Activated B cell treated with CpG ODN at 0.5 μM for 24 hours (primary cell): ENCODE data around the gene MAD1L1. TPM values are rescaled to one million over a fixed set of nuclear protein-coding genes. Genes with fewer than 3 reads are reported as not detected.

Source experiments
- ATAC-seq: fragments of 200-7000 bp; cut with Tn5 transposase; one replicate; pipeline ENCODE4 v1.10.0; 2021; ENCODE audit warnings: low read depth, mild to moderate bottlenecking, moderate library complexity
- CTCF ChIA-PET: fragments of 350-600 bp; sonication (Branson Sonifier 250); formaldehyde crosslinking; loops from one replicate; lab custom pipeline; 2021; ENCODE audit warnings: antibody characterized with exemption; lab: Charles Lee
- POLR2A ChIA-PET: fragments of 350-600 bp; sonication (Branson Sonifier 250); formaldehyde crosslinking; loops from one replicate; lab custom pipeline; 2021; ENCODE audit warnings: antibody characterized with exemption; lab: Charles Lee
- DNase-seq: peaks from one replicate; pipeline ENCODE4 v3.0.0; 2022
- H3K27ac Mint-ChIP-seq: one replicate; pipeline ENCODE4 v1.8.0; 2020; ENCODE audit warnings: mixed read lengths
- H3K27me3 Mint-ChIP-seq: one replicate; pipeline ENCODE4 v1.8.0; 2021; ENCODE audit warnings: mixed read lengths
- H3K36me3 Mint-ChIP-seq: one replicate; pipeline ENCODE4 v1.8.0; 2021; ENCODE audit warnings: low read depth, mixed read lengths
- H3K4me1 Mint-ChIP-seq: one replicate; pipeline ENCODE4 v1.8.0; 2021; ENCODE audit warnings: mixed read lengths
- H3K4me3 Mint-ChIP-seq: one replicate; pipeline ENCODE4 v1.8.0; 2020; ENCODE audit warnings: mild to moderate bottlenecking, mixed read lengths
- H3K9me3 Mint-ChIP-seq: one replicate; pipeline ENCODE4 v1.8.0; 2020; ENCODE audit warnings: mixed read lengths
- CTCF ChIP-seq: fragments of 200-600 bp; IDR thresholded peaks from one replicate; pipeline ENCODE4 v1.8.0; 2022; ENCODE audit warnings: antibody characterized with exemption, mild to moderate bottlenecking
- intact Hi-C: fragments of 100-400 bp; cut with micrococcal nuclease; formaldehyde crosslinking; loops from one replicate; pipeline ENCODE4 v1.15.1; 2024
- total RNA-seq: library from RNA; stranded (reverse); gene quantifications from 2 replicates; pipeline ENCODE4 v1.2.3, GENCODE V29; 2022

The MAD1L1 gene
- total RNA-seq, 1 donor from 2014 or later: 54.6 TPM

DNA sequence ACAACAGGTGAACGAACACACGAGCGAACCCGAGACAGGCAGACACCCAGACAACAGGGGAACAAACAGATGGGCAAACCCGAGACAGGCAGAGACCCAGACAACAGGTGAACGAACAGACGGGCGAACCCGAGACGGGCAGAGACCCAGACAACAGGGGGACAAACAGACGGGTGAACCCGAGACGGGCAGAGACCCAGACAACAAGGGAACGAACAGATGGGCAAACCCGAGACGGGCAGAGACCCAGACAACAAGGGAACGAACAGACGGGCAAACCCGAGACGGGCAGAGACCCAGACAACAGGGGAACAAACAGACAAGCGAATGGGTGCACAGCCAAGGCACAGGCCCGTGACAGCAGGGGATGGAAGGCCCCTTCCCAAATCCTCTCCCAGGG lies 298.0 kb downstream of the MAD1L1 start:
- H3K9me3 Mint-ChIP-seq: no peaks in the 10 kb centered on the region
- intact Hi-C loops: no loop called here
- DNase-seq (no peak), ATAC-seq (no peak)
- ChIA-PET POLR2A (no interaction called here), CTCF (no interaction called here)
- peaks cover 32% of the 10 kb centered on the region for H3K4me1 Mint-ChIP-seq
- H3K27me3 Mint-ChIP-seq: no peaks in the 10 kb centered on the region
- peaks cover 46% of the 10 kb centered on the region for H3K36me3 Mint-ChIP-seq
- no peak overlapping the region for H3K4me3 Mint-ChIP-seq
- TF ChIP-seq CTCF: no peak
- peak overlapping the region; percentile 10 for H3K27ac Mint-ChIP-seq

GRCh38 chr7:1934017-1934416 lies 298.7 kb downstream of the MAD1L1 start:
- Mint-ChIP-seq H3K4me1 (peaks cover 25% of the 10 kb centered on the region), H3K9me3 (no peaks in the 10 kb centered on the region), H3K36me3 (peaks cover 46% of the 10 kb centered on the region), H3K27ac (no peak overlapping the region), H3K27me3 (no peaks in the 10 kb centered on the region), H3K4me3 (no peak overlapping the region)
- TF ChIP-seq CTCF: no peak
- ChIA-PET POLR2A (no interaction called here), CTCF (no interaction called here)
- intact Hi-C loops: no loop called here
- DNase-seq (no peak), ATAC-seq (no peak)

DNA sequence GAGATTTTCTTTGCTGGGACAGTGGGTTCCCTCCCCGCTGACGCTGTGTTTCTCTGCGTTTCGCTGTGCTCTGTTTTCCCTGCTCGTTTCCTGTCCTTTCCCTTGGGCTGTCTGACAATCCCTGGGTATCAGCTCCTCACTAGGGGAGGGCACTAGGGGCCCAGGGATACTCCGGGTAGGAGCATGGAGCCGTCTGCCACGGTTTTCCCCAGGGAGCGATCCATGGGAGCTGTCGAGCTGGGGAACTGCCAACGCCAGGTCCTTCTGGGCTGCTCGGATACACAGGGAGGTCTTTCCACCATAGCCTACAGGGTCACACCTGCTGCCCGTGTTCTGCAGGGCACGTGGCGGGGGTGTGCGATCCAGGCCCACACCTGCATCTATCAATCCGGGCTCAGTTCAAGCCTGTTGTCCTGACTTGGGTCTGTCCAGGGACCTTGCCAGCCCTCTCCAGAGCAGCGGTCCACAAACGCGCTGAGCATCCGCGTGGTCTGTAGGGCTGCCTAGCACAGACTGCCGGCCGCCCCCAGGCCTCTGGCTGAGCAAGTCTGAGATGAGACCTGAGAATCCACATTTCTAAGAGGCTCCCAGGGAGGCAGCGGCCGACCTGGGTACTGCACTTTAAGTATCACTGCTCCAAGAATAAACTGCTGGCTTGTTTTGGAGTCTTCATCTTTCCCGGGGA lies 299.5 kb downstream of the MAD1L1 start:
- Mint-ChIP-seq H3K36me3 (peaks cover 44% of the 10 kb centered on the region), H3K27ac (no peak overlapping the region), H3K4me1 (peaks cover 22% of the 10 kb centered on the region), H3K4me3 (no peak overlapping the region), H3K27me3 (no peaks in the 10 kb centered on the region), H3K9me3 (no peaks in the 10 kb centered on the region)
- intact Hi-C loops: no loop called here
- POLR2A ChIA-PET: no interaction called here
- DNase-seq (no peak), ATAC-seq (no peak)
- CTCF ChIA-PET: no interaction called here
- no peak for TF ChIP-seq CTCF

GRCh38 chr7:1931951-1932270 lies 300.8 kb downstream of the MAD1L1 start:
- CTCF ChIA-PET: no interaction called here
- Mint-ChIP-seq H3K36me3 (peaks cover 45% of the 10 kb centered on the region), H3K4me3 (no peak overlapping the region), H3K9me3 (no peaks in the 10 kb centered on the region), H3K27ac (no peak overlapping the region), H3K4me1 (peaks cover 30% of the 10 kb centered on the region), H3K27me3 (no peaks in the 10 kb centered on the region)
- TF ChIP-seq CTCF: no peak
- DNase-seq (no peak), ATAC-seq (no peak)
- POLR2A ChIA-PET: no interaction called here
- intact Hi-C loops: no loop called here

DNA sequence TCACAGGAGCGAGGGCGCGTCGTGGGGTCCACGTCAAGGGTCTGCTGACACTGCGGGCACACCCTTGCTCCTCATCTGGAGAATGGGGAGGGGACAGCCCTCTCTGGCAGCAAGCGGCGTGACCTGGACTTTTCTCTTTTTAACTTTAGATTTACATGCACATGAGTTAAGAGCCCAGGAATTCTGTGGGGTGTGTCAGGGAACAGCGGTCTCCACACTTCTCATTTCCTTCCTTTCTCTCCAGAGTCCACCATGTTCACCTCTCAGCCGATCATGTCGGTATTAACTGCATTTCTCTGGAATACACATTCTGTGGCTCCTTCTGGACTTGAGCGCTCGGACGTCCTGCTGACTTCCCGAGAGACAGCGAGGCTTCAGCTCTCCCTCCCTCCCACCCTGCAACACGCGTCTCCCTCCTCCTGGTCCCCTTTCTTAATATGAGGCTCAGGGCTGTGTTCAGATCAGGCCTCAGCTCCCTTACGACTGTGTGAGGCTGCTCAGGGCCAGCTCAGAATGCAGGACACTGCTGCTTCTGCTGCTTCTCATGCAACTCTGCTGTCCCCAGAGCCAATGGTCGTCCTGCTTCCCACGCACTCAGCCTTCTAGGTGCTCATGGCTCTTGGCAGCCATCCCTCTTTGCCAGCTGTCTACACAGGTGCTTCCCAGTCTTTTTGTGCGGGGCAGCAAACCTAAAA lies 301.3 kb downstream of the MAD1L1 start:
- H3K27me3 Mint-ChIP-seq: no peaks in the 10 kb centered on the region
- TF ChIP-seq CTCF: no peak
- ATAC-seq (no peak), DNase-seq (no peak)
- H3K27ac Mint-ChIP-seq: no peak overlapping the region
- H3K4me3 Mint-ChIP-seq: no peak overlapping the region
- H3K9me3 Mint-ChIP-seq: no peaks in the 10 kb centered on the region
- peaks cover 35% of the 10 kb centered on the region for H3K4me1 Mint-ChIP-seq
- intact Hi-C loops: no loop called here
- ChIA-PET CTCF (no interaction called here), POLR2A (no interaction called here)
- H3K36me3 Mint-ChIP-seq: peaks cover 43% of the 10 kb centered on the region
